ENCODE results near the gene ZMYND11. TPM values are rescaled to one million over a fixed set of nuclear protein-coding genes. Genes with fewer than 3 reads are reported as not detected.

Gene ZMYND11
- total and polyA plus RNA-seq, 2 of the 8 experiments (the other 6 are each of a cell fraction or from before 2014, with no cell fraction given), result 7.5 to 26.6 TPM

DNA sequence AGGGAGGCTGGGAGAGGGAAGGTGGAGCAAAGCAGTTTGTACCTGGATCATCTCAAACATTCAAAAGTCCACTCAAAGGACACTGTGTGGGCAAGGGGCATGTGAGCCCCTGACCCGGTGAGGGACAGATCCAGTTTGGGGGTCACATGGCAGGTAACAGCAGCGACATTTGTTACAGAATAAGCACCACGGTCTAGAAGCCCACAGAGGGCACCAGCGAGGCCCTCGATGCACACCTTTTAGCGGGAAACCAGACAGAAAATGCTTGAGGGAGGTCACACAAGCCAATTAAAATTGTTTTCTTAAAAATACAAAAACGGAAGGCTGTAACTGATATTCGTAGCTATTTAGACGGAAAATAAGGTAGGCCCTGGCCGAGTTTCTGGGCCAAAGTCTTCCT, 144.4 kb downstream of the ZMYND11 start:
- Histone ChIP-seq H2BK120ac (replicated peaks; ENCODE audit: low read depth, low read length) (no peak overlapping the region), H3K79me1 (ENCODE audit: low read depth, low read length) (no peaks in the 10 kb centered on the region), H4K5ac (ENCODE audit: insufficient read length, low read depth, low read length) (no peak overlapping the region), H3K14ac (ENCODE audit: insufficient read length) (no peak overlapping the region), H2BK15ac (ENCODE audit: low read length) (no peak overlapping the region), H3K36me3 (ENCODE audit: control insufficient read depth in 2 of 4, insufficient read depth in 4 of 4, low read length in 3 of 4) (no peaks in the 10 kb centered on the region), H3K23ac (ENCODE audit: insufficient read length) (no peak overlapping the region), H2AFZ (ENCODE audit: low read length) (no peak overlapping the region), H3K4me3 (ENCODE audit: extremely low read depth in 1 of 4, insufficient read depth in 2 of 4, low read depth in 3 of 4, low read length in 4 of 4) (no peak overlapping the region), H2BK5ac (ENCODE audit: low read depth, low read length) (no peak overlapping the region), H2BK20ac (ENCODE audit: low read length) (no peak overlapping the region), H2AK5ac (ENCODE audit: low read depth, low read length) (no peak overlapping the region), H3K79me2 (ENCODE audit: control insufficient read depth in 1 of 2, insufficient read depth in 2 of 2, low read length in 2 of 2) (no peaks in the 10 kb centered on the region), H3K27ac (ENCODE audit: low read depth, low read length) (no peak overlapping the region), H2BK12ac (ENCODE audit: low read depth, low read length) (no peak overlapping the region), H4K91ac (replicated peaks; ENCODE audit: insufficient read length, low read length) (no peak overlapping the region), H3K9me3 (ENCODE audit: insufficient read depth in 2 of 2, low read depth in 1 of 2, low read length in 1 of 2) (no peaks in the 10 kb centered on the region), H3K4ac (replicated peaks; ENCODE audit: insufficient read length, low read depth, low read length) (no peak overlapping the region), H3K4me2 (ENCODE audit: insufficient read depth in 1 of 2, low read depth in 2 of 2, low read length in 2 of 2) (no peak overlapping the region), H3K27me3 (replicated peaks in 1 of 4; ENCODE audit: control insufficient read depth in 3 of 4, extremely low read depth in 1 of 4, insufficient read depth in 3 of 4, low read length in 3 of 4) (no peaks in the 10 kb centered on the region), H3K4me1 (replicated peaks in 1 of 4; ENCODE audit: control insufficient read depth in 3 of 4, insufficient read depth in 4 of 4, low read length in 3 of 4) (peaks cover 0 to 2% (median 0%) of the 10 kb centered on the region in 4 experiments; a peak in 1 of 7 replicates), H3K18ac (ENCODE audit: extremely low read depth, low read length) (no peak overlapping the region), H4K20me1 (replicated peaks in 1 of 2; ENCODE audit: control insufficient read depth in 1 of 2, insufficient read depth in 2 of 2, low read length in 2 of 2) (no peaks in the 10 kb centered on the region), H3K56ac (replicated peaks; ENCODE audit: insufficient read length, low read depth, low read length) (no peak overlapping the region), H3K9ac (replicated peaks in 1 of 4; ENCODE audit: extremely low read depth in 1 of 4, low read depth in 3 of 4, low read length in 3 of 4) (no peak overlapping the region), H4K8ac (ENCODE audit: extremely low read depth, insufficient read depth, low read length) (no peak overlapping the region), H3K23me2 (ENCODE audit: low read depth, low read length) (no peaks in the 10 kb centered on the region)
- WGBS, 2 experiments (ENCODE audit: extremely low coverage in 1 of 2, insufficient coverage in 1 of 2, insufficient read length in 1 of 2, insufficient replicate concordance in 2 of 2, low coverage in 1 of 2, low lambda C conversion rate in 2 of 2, missing lambda C conversion rate in 1 of 2), result 88% methylated on average over 10 of the region's 10 CpGs; no CpG with 5 or more reads in 1 of the 2 experiments
- DNase-seq (ENCODE audit: low read depth in 1 of 2, low spot score in 2 of 2), result no peak
- CTCF ChIA-PET (ENCODE audit: partially characterized antibody), result interaction anchor here (0.7 to 2.8 kb wide), 13 partner anchors 8 to 492 kb away, joined by 3 to 8 read pairs (median 3); no protein-coding TSS in a partner anchor
- peak; percentile 19 for FAIRE-seq
- POLR2A ChIA-PET (ENCODE audit: partially characterized antibody), result no interaction called here
- TF ChIP-seq, protein P1, sequence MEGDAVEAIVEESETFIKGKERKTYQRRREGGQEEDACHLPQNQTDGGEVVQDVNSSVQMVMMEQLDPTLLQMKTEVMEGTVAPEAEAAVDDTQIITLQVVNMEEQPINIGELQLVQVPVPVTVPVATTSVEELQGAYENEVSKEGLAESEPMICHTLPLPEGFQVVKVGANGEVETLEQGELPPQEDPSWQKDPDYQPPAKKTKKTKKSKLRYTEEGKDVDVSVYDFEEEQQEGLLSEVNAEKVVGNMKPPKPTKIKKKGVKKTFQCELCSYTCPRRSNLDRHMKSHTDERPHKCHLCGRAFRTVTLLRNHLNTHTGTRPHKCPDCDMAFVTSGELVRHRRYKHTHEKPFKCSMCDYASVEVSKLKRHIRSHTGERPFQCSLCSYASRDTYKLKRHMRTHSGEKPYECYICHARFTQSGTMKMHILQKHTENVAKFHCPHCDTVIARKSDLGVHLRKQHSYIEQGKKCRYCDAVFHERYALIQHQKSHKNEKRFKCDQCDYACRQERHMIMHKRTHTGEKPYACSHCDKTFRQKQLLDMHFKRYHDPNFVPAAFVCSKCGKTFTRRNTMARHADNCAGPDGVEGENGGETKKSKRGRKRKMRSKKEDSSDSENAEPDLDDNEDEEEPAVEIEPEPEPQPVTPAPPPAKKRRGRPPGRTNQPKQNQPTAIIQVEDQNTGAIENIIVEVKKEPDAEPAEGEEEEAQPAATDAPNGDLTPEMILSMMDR (IDR thresholded peaks at IDR 0.05; ENCODE audit: control extremely low read depth in 1 of 3, insufficient read depth in 1 of 3, low read depth in 1 of 3, low read length in 3 of 3), result peak; percentile 48 to 60 (median 57)
- no peak for TF ChIP-seq SRF (IDR thresholded peaks at IDR 0.05; ENCODE audit: low read depth, low read length)
- TF ChIP-seq RAD21 (IDR thresholded peaks at IDR 0.05 in 1 of 2, conservative IDR thresholded peaks at IDR 0.05 in 1 of 2; ENCODE audit: low read depth in 2 of 2, low read length in 2 of 2), result peak; percentile 48 to 61
- TF ChIP-seq, protein P2, sequence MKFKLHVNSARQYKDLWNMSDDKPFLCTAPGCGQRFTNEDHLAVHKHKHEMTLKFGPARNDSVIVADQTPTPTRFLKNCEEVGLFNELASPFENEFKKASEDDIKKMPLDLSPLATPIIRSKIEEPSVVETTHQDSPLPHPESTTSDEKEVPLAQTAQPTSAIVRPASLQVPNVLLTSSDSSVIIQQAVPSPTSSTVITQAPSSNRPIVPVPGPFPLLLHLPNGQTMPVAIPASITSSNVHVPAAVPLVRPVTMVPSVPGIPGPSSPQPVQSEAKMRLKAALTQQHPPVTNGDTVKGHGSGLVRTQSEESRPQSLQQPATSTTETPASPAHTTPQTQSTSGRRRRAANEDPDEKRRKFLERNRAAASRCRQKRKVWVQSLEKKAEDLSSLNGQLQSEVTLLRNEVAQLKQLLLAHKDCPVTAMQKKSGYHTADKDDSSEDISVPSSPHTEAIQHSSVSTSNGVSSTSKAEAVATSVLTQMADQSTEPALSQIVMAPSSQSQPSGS (IDR thresholded peaks at IDR 0.05; ENCODE audit: low read length), result no peak
- no peak for TF ChIP-seq GTF2F1 (IDR thresholded peaks at IDR 0.05; ENCODE audit: borderline replicate concordance, low read depth, low read length)
- TF ChIP-seq, protein P3, sequence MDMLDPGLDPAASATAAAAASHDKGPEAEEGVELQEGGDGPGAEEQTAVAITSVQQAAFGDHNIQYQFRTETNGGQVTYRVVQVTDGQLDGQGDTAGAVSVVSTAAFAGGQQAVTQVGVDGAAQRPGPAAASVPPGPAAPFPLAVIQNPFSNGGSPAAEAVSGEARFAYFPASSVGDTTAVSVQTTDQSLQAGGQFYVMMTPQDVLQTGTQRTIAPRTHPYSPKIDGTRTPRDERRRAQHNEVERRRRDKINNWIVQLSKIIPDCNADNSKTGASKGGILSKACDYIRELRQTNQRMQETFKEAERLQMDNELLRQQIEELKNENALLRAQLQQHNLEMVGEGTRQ (IDR thresholded peaks at IDR 0.05; ENCODE audit: low read length), result peak; percentile 51
- TF ChIP-seq, protein P4, sequence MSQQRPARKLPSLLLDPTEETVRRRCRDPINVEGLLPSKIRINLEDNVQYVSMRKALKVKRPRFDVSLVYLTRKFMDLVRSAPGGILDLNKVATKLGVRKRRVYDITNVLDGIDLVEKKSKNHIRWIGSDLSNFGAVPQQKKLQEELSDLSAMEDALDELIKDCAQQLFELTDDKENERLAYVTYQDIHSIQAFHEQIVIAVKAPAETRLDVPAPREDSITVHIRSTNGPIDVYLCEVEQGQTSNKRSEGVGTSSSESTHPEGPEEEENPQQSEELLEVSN (IDR thresholded peaks at IDR 0.05), result peak; percentile 88
